Transverse colon (tissue), 3 donors: Measurements from ENCODE around the gene SLC30A5.

Source experiments
- EP300 ChIP-seq: sonication (generic); formaldehyde crosslinking; IDR thresholded peaks from one replicate; pipeline ENCODE4 v1.6.1; 2017; ENCODE audit warnings: antibody characterized with exemption, low read depth
- POLR2AphosphoS5 ChIP-seq, 3 donors: sonication (generic); formaldehyde crosslinking; IDR thresholded peaks; one replicate each; pipeline ENCODE4 v1.6.1; 2016; ENCODE audit warnings: antibody characterized with exemption in 3 of 3

DNA sequence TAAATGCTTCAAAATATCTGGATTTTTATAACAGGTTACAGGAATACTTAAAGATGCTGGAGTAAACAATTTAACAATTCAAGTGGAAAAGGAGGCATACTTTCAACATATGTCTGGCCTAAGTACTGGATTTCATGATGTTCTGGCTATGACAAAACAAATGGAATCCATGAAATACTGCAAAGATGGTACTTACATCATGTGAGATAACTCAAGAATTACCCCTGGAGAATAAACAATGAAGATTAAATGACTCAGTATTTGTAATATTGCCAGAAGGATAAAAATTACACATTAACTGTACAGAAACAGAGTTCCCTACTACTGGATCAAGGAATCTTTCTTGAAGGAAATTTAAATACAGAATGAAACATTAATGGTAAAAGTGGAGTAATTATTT, 35.6 kb downstream of the SLC30A5 start:
- TF ChIP-seq POLR2AphosphoS5 (IDR thresholded peaks at IDR 0.05), result no peak
- TF ChIP-seq EP300, result no peak
